ENCODE data around the gene MRNIP. TPM values are rescaled to one million over a fixed set of nuclear protein-coding genes. Genes with fewer than 3 reads are reported as not detected.
A peak's percentile ranks its signal among the peaks of the same experiment; 100 is the strongest.

Gene MRNIP
- total RNA-seq, 1 experiment from 2014 or later: 31.1 TPM

GRCh38 chr5:179803651-179804554 lies 54.7 kb downstream of the MRNIP start:
- no peak overlapping the region for H2AK5ac ChIP-seq (ENCODE audit: insufficient read length, low read length)
- H3K4me1 ChIP-seq (ENCODE audit: insufficient read depth, low read length): no peaks in the 10 kb centered on the region
- no peaks in the 10 kb centered on the region for H3K27me3 ChIP-seq (ENCODE audit: insufficient read depth, low read length)
- no peak overlapping the region for H3K23ac ChIP-seq (ENCODE audit: insufficient read length, low read depth, low read length)
- no peaks in the 10 kb centered on the region for H3K27me3 Mint-ChIP-seq (ENCODE audit: low read depth)
- H3K4ac ChIP-seq (ENCODE audit: low read depth, low read length): no peak overlapping the region
- H3K4me1 Mint-ChIP-seq: peaks cover 28 to 39% of the 10 kb centered on the region in 2 experiments
- peaks cover 5% of the 10 kb centered on the region for H3K79me1 ChIP-seq (ENCODE audit: insufficient read depth, low read depth, low read length, poor library complexity, severe bottlenecking)
- no peak overlapping the region for H3K27ac ChIP-seq (ENCODE audit: insufficient read length, low read depth, low read length)
- no peaks in the 10 kb centered on the region for H3K9me3 ChIP-seq (ENCODE audit: control insufficient read depth, low read depth, low read length)
- peaks cover 14 to 26% (median 21%) of the 10 kb centered on the region in 3 experiments; a peak in 6 of 7 replicates for H3K36me3 Mint-ChIP-seq (ENCODE audit: insufficient read depth in 1 of 3, low read depth in 3 of 3)
- no peak for DNase-seq
- no peak overlapping the region for H2AFZ ChIP-seq (ENCODE audit: low read length)
- H2BK20ac ChIP-seq (ENCODE audit: low read depth, low read length, poor library complexity, severe bottlenecking): no peak overlapping the region
- H4K20me1 ChIP-seq (ENCODE audit: control insufficient read depth, insufficient read depth, insufficient read length): no peaks in the 10 kb centered on the region
- no peak overlapping the region for H3K9ac ChIP-seq (ENCODE audit: extremely low read depth, insufficient read length, low read length)
- H2BK12ac ChIP-seq (ENCODE audit: insufficient read length, low read depth, low read length): no peak overlapping the region
- H3K27ac Mint-ChIP-seq: 0 out of 7 replicates have a peak overlapping the region, but pooled peaks of 1 of the 3 experiments have one; percentile 68
- peaks cover 5% of the 10 kb centered on the region for H3K23me2 ChIP-seq (ENCODE audit: insufficient read length, low read depth, low read length, poor library complexity, severe bottlenecking)
- no peaks in the 10 kb centered on the region for H3K9me3 Mint-ChIP-seq
- no peak overlapping the region for H2BK5ac ChIP-seq (ENCODE audit: insufficient read length, low read length)
- WGBS (ENCODE audit: extremely low coverage, insufficient read length, low lambda C conversion rate): no CpG with 5 or more reads among the region's 18 CpGs
- H3K79me2 ChIP-seq (ENCODE audit: insufficient read depth, low read length): no peaks in the 10 kb centered on the region; the same call in 1 of the 2 replicates
- H3K56ac ChIP-seq (ENCODE audit: insufficient read length, low read depth, low read length): no peak overlapping the region
- TF ChIP-seq CTCF (conservative IDR thresholded peaks at IDR 0.05): no peak
- no peak overlapping the region for H3T11ph ChIP-seq (ENCODE audit: low read length)
- no peak overlapping the region for H3K18ac ChIP-seq (ENCODE audit: insufficient read length, low read depth, low read length)
- no peak overlapping the region for H4K91ac ChIP-seq (ENCODE audit: insufficient read length, low read depth, low read length)
- no peak overlapping the region for H2BK15ac ChIP-seq (ENCODE audit: low read depth, low read length)
- H3K4me3 Mint-ChIP-seq: peak overlapping the region; percentile 78 to 87; a peak in 4 of 5 replicates
- H3K4me2 ChIP-seq (ENCODE audit: insufficient read depth, insufficient read length, low read length): no peak overlapping the region
- no peak overlapping the region for H2BK120ac ChIP-seq (ENCODE audit: low read depth, low read length, poor library complexity, severe bottlenecking)
- H4K5ac ChIP-seq (ENCODE audit: insufficient read length, low read depth, low read length): no peak overlapping the region
- no peak overlapping the region for H4K8ac ChIP-seq (replicated peaks; ENCODE audit: insufficient read length, low read depth, low read length)
- no peak overlapping the region for H3K14ac ChIP-seq (ENCODE audit: insufficient read depth, low read length)

Data from H9 (cell line).